ENCODE measurements around the gene FAT2.
A peak's percentile ranks its signal among the peaks of the same experiment; 100 is the strongest.

Gene FAT2

DNA sequence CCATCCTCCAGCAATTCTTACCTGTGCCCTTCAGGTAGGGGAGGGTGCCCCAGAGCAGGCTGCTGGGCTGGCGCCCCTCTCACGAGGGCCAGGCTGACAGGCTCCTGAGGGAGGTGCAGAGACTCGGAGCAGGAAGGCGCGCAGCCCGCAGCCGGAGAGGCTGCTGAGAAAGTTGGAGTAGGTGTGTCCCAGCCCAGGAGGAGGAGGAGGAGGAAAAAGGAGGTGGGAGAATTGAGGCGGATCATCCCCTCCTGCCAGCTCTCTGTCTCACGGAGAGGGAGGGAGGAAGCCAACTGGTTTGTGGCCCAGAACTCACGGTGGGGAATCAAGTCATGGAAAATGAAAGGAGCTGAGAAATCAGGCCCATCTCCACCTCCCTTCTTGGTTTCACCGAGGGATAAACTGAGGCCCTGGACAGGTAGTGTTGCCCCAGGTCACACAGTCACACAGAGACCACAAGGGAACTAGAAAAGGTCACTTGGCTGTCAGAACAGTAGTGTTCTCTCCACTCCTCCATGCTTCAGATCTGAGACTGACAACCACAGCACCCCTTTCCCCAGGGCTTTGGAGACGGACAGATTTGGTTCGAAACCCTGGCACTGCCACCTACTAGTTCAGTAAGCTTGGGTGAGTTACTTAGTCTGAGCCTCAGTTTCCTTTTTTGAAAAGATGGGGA, at the start of gene FAT2:
FAT2 (minus strand) TSS at position 188 of the 676 bp plus-strand sequence. CDS start 22,400 bp downstream, outside the sequence.
- peak; percentile 23 for DNase-seq (ENCODE audit: low spot score)

- peak; percentile 42 for DNase-seq (ENCODE audit: low spot score)
Observed at GRCh38 chr5:151638619-151639018, 47.5 kb upstream of the FAT2 start.

DNA sequence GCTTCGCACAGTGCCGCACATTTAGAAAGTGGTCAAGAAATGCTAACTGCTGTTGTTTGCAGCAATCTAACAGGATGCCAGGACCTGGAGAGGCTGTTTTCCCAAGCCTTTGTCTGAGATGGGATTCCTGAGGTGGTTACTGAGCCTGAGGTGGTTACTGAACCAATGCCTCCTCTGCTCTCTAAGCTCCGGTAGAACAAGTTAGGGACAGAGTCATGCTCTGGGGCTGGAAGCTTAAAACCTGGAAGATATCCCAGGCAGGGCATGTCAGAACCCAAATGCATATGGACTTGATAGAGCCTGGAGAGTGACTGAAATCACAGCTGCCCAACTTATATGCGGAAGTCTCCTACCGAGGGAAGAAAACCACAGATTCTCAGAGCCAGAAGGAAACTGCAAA, 46.5 kb upstream of the FAT2 start:
- DNase-seq (ENCODE audit: low spot score) = no peak

- DNase-seq (ENCODE audit: low spot score) = no peak
Observed at GRCh38 chr5:151633892-151634291, 42.8 kb upstream of the FAT2 start.

DNA sequence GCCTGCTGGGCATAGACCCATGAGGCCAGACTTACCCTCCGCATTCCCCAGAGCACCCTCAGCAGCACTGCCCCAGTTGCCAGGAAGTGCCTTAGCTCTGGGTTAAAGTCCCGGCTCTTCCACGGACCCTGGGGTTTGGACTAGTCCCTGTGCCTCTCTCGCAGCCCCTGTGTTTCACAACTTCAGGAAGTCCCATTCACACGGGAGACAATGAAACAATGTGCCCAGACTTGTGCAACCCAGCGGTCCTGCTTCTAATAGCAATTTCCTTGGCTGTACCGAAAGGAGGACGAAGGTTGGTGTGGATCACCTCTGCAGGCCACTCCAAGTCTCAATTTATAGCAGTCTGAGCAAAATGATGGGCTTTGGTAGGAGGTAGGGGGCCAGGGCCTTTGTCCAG, 41.8 kb upstream of the FAT2 start:
- no peak for DNase-seq (ENCODE audit: low spot score)

DNA sequence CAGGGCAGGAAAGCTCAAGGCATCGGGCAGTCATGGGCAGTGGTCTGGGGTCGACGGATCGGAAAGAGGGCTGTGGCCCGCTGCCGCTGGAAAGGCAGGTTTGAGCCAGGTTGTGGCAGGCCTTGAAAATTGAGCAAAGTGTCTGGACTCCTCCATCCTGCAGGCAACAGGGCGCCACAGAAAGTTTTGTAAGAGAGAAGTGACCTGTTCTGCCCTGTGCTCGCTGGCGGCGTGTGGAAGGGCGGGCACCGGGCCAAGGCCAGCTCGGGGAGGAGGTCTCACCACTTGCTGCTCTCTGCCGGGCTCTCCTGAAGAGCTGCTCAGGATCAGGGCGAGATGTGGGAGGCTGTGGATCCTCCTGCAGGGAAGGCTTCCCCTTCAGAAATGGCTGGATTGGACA, 41.4 kb upstream of the FAT2 start:
- DNase-seq (ENCODE audit: low spot score) = no peak

DNA sequence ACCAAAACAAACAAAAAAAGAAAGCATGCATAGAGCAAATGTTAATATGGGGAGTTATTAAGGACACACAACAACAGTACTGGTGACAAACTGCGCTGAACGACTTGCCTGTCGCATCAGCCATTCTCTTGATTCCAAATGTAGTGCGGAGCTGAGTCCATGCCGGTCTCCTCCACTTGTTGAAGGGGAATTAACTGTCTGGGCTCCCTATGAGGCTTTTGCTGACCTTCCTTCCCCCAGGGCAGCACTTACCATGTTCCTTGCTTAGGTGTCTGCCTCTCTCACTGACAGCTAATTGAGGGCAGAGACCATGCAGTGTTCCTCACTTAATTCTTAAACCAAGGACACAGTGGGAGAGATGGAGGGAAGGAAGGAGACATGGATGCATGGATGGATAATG, 40.8 kb upstream of the FAT2 start:
- DNase-seq (ENCODE audit: low spot score) = no peak

DNA sequence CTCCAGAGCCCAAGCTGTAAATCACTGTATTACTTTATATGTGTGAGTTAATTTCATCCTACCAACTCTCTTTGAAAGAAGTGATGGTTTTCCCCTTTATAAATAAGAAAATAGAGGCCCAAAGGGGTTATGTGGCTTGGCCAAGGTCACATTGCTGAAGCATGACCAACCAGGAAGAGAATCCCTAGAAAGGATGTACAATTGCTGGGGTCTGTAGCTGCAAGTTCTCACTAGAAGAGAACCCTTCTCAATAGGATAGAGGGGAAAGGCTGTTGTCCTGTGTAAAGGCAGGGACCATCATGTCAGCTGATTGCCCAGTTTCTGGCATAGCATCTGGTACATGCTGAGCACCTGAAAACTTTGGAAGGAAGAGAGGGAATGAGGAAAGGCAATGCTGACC, 39.0 kb upstream of the FAT2 start:
- DNase-seq (ENCODE audit: low spot score) = no peak

DNA sequence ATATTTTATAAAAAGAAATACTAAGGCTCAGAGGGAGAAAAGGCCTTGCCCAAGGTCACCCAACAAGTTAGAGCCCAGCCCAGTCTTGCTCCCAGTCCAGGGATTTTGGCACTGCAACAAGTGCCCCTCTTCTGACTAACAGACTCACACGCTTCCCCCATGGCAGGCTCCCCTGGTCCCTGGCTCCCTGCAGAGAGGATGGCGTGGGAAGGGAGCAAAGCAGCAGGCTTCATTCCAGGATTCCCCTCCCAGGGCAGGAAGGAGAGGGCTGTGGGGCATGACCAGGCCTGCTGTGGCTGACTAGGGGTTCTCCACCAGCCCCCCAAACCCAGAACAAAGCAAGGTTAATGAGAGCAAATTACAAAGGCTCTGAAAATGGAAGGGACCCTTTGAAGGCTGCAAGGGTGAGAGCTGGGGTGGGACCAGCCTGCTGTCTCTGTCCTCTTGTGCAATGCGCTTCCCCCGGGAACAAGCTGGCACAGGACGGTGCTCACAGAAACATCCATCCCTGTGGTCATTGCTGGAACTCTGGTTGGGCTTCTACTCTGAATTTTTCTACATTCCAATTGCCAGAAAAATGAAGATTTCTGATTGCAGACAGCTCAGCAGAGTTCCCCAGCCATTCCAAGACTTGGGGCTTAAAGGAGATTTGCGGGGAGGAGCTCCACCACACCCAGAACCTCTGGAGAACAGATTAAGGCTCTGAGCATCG, 37.1 kb upstream of the FAT2 start:
- no peak for DNase-seq (ENCODE audit: low spot score)

DNA sequence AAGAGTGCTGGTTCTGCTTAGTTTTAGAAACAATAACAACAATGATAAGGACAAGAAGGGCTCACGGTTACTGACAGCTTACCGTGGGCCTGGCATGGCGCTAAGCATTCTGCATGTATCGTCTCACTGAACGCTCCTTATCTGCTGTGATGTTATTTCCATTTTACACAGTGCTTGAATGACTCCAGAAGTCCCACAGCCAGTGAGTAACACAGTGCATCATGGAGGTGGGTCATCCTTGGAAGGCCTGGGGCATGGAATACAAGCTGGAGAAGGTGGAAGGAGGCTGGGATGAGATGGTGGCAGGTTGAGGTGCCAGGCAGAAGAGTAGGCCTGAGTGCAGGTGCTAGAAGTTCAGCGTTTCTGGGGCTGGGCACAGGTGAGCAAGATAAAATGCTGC, 36.5 kb upstream of the FAT2 start:
- no peak for DNase-seq (ENCODE audit: low spot score)

DNA sequence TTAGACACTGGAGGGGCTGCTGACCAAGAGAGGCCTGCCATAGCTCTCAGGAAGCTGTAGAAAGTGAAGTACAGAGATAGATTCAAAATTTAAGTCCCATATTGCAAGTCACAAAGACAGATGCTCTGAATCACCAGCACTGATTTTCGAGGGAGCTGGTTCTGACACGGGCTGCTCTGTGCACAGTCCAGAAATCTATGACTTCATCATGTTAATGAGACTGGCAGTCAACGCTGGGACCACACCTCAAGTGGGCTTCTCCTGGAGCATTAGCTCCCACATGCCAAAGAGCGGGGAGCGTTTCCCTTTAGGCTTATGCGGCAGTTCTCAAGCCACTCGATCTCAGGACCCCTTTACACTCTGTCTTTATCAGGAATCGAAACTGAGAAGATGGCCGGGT, 34.2 kb upstream of the FAT2 start:
- no peak for DNase-seq (ENCODE audit: low spot score)

- no peak for DNase-seq (ENCODE audit: low spot score)
Observed at GRCh38 chr5:151624476-151624875, 33.3 kb upstream of the FAT2 start.

DNA sequence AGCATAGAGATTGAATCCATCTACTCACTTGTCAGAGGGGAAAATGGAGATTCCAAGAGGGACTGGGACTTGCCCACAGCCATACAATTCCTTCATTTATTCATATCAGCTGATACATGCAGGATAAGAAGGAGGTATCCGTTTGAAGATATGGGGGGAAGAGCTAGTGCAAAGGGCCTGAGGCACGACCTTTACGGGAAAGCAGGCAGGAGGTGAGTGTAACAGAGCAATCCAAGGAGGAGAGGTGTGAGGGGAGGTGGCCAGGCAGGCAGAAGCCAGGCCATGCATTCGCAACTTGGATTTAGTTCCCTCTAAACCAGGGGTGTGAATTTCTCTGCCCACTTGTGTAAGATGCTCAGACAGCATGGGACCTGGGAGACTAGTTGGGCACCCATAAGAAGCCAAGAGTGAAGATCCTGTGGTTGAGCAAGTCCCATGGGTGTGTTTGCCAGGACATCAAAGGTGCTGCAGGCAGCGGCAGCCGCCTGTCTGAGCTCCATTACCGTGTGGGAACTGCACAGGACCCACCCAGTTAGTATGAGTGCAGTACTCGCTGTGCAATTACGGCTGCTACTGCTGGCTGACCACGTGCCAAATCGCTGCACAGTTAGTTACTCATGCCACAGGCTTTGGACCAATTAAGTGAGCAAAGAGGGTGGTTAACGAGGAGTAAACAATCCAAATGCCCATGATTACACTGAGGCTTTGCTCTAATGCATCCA, 31.4 kb upstream of the FAT2 start:
- no peak for DNase-seq (ENCODE audit: low spot score)

DNA sequence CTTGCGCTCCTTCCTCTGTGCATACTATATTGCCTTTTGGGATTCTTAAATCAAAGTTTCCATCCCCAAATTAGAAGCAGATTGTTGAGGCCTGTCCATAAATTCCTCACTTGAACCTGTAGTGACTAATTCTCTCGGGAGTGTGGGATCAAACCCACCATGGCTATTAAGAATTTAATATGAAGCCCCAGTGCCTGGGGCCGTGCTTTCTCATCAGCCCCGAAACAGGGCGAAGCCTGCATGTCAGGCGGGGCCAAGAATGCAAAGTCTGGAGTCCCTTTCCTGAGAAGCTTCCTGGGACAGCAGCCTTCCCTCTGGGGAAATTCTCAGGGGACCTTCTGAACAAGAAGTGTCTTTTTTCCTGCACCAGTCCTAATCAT, 29.3 kb upstream of the FAT2 start:
- DNase-seq (ENCODE audit: low spot score) = no peak

DNA sequence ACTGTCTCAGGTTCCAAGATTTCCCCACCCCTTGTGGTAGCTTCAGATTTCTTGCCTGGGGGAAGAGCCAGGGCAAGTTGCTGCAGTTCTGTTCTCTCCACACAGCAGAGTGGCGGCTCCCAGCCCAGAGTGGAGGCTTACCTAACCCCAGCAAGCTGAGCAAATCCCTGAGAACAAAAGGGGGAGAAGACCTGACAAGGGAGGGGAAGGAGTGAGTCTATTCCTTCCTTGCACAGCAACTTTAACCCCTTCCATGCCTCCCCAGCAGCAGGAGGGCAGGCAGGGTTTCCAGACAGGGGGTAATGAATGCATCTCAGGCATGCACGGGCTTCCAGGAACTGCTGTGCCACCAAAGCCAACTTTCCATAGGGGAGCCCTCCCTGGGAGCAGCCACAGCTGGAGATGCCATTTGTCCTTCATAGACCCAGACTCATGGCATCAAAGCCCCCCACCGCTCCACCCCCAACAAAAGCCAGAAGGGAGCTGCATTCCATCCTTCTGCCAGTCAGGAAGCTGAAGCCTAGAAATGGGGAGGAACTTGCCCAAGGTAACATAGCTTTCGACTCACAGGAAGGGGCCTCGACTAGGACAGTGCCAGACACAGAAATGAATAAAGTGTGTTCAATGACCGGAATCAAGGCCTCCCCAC, 28.8 kb upstream of the FAT2 start:
- no peak for DNase-seq (ENCODE audit: low spot score)

DNA sequence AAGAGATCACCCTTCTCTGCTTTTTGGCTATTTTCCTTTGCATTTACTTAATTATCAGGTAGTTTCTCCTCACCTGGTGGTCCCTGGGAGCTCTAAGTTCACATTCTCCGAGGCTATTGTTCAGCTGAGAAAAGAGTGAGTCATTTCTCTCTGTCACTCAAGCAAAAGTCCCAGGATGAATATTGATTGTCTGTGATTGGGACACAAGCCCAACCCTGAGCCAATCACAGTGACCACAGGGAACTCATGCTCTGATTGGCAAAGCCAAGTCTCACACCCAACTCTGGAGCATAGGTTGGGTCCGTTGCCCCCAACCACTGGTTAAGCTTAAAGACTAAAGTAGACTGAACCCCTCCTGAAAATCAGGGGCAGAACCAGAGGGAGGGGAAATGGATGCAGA, 27.8 kb upstream of the FAT2 start:
- no peak for DNase-seq (ENCODE audit: low spot score)

DNA sequence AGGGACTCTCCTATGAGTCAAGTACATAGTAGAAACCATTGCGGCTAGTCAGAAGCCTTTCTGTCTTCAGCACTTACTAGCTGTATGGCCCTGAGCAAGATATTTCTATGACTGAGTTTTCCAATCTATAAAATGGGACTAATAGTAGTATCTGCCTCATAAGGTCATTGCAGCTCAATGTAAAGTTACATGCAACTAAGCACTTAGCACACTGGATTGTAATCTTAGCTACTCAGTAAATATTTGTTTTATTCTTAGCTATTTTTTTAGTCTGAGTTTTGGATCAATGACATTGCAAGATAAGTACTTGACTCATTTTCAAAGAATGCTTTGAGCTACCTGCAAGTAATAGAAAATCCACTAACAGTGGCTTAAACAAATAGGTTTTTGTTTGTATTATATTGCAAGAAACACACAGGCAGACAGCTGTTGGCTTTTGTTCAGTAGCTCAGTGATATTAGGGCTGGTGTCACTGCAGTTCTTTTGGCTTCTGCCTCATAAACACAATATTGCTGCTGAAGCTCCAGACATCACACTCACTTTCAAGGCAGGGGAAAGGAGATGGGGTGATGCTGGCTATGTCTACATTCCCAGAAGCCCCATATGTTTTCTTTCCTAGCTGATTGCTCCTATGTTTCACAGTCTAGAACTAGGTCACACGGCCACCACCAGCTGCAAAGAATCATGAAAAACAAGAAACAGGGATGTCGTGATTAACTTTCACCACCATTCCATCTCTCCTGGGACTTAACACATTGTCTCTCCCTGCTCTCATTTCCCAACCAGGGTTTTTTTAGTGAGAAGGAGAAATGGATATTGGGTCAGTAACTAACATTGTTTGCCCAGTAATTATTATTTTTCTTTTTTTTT, 26.9 kb upstream of the FAT2 start:
- no peak for DNase-seq (ENCODE audit: low spot score)

DNA sequence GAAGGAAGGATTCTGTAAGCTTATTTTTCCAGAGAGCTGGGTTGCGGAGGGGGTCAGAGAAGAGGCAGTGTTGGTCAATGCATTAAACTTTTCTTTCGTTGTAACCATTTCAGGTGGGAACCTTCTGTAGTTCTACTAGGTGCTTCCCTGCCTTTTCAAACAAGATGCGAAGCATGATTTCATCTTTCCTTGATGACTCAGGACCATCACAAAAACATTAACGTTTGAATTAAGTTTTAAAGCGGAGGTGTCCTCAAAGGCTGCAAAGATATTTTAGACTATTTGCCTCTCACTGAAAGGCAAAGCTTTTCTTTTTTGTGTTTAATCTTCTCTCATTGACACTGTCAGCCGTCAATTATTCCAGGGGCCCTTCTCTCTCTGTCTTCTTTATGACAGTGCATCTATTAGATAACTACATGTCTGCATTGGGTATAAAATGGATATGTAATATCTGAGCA, 26.3 kb upstream of the FAT2 start:
- DNase-seq (ENCODE audit: low spot score) = peak; percentile 70

- DNase-seq (ENCODE audit: low spot score) = no peak
Observed at GRCh38 chr5:151615431-151615830, 24.3 kb upstream of the FAT2 start.

DNA sequence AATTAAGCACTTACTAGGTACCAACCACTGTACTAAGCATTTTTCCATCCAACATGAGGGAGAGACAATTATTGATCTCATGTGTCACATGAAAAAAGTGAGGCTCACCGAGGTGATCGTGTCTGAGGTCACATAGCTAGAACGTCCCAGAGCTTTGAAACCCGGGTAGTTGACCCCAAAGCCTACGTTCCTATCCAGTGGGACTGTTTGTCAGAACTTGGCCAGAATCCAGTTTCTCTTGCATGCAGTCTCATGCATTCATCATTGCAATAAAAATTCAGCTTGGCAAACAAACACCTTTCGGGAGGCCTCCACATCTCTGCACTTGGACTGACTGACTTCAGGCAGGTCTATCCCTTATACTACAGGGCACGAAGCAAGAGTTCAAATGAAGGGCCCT, 23.4 kb upstream of the FAT2 start:
- no peak for DNase-seq (ENCODE audit: low spot score)

DNA sequence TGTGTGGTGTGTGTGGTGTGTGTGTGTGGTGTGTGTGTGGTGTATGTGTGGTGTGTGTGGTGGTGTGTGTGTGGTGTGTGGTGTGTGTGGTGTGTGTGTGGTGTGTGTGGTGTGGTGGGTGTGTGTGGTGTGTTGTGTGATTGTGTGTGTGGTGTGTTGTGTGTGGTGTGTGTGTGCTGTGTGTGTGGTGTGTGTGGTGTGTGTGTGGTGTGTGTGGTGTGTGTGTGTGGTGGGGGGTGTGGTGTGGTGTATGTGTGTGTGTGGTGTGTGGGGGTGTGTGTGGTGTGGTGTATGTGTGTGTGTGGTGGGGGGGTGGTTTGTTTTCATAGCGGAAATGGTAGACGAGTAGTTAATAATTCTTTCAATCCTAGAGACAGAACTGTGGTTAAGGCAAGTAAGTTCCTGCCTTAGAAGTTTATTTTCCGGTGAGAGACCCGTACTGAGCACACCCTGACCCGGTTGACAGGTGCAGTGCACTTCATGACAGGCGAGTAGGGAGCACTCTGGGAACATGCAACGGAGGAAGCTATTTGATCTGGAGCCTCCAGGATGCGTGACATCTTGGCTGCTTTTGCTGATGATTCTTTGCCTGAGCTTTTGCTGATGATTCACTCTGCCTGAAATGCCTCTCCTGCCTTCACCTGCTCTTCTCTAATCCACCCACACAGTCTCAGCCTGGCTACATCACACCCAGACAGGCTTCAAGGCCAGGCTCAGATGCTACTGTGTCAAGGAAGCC, 21.7 kb upstream of the FAT2 start:
- DNase-seq (ENCODE audit: low spot score) = peak; percentile 82
